ENCODE measurements around the gene CDC25A. TPM values are rescaled to one million over a fixed set of nuclear protein-coding genes. Genes with fewer than 3 reads are reported as not detected.

CDC25A gene
- total and polyA plus RNA-seq, 9 of the 15 experiments (the other 6 are each of a cell fraction or from before 2014, with no cell fraction given), result 3.4 to 61.3 (median 51.8) TPM

DNA sequence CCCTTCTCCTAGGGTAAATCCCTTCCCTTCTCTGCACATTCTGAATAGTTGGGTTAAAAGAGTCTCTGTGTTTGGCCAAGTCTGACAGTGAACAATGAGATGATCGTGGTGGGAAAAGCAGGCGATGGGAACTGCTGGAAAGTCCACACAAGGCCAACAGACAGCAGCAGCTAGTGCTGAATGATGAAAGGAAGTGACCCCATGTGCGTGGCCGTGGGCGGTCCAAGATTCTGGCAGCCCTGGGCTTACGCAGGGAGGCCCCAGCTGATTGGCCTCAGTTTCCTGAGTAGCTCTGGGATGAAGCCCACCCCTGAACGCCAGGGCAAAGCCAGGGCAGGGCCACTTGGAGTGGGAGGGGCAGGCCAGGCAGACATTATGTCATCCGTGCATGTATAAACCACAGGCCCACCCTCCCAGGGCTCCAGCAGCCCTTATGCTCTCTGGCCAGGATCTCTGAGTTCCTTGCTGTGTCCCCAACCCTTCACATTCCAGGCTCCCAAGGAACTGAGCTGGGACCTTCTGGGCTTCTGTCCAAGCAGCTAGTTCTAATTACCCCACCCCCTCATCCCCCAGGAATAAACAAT is 57.8 kb downstream of the CDC25A start:
- ChIA-PET CTCF (ENCODE audit: low intra/inter-chr PET ratio) (no interaction called here), POLR2A (interaction anchor here (0.6 kb wide), 1 partner anchor 293 kb away, joined by 3 read pairs; no protein-coding TSS in a partner anchor)
- Histone ChIP-seq H3K79me2 (ENCODE audit: control insufficient read depth, insufficient read depth, low read length) (no peaks in the 10 kb centered on the region), H2AFZ (ENCODE audit: low read depth, low read length) (peak overlapping the region; percentile 35), H3K4me2 (ENCODE audit: insufficient read depth, low read length) (no peak overlapping the region), H3K27me3 (ENCODE audit: control insufficient read depth in 2 of 2, insufficient read depth in 2 of 2, low read length in 2 of 2) (peaks cover 8 to 28% of the 10 kb centered on the region in 2 experiments), H3K9ac (ENCODE audit: insufficient read depth in 1 of 2, low read depth in 2 of 2, low read length in 2 of 2) (0 out of 4 replicates have a peak overlapping the region, but pooled peaks of 1 of the 2 experiments have one; percentile 21), H3K27ac (ENCODE audit: extremely low read depth, low read depth, low read length) (no peak overlapping the region), H3K9me1 (ENCODE audit: control insufficient read depth, insufficient read depth, low read length) (no peaks in the 10 kb centered on the region), H3K4me1 (replicated peaks in 1 of 2; ENCODE audit: control insufficient read depth in 2 of 2, insufficient read depth in 2 of 2, low read length in 2 of 2) (peaks cover 0 to 3% of the 10 kb centered on the region in 2 experiments; a peak in 2 of 5 replicates), H3K4me3 (no peak overlapping the region), H3K36me3 (ENCODE audit: control insufficient read depth, insufficient read depth, low read length) (no peaks in the 10 kb centered on the region), H3K9me3 (replicated peaks; ENCODE audit: control insufficient read depth, insufficient read depth, low read depth, low read length) (no peaks in the 10 kb centered on the region), H4K20me1 (replicated peaks; ENCODE audit: control insufficient read depth, insufficient read depth, low read length) (no peaks in the 10 kb centered on the region)
- TF ChIP-seq EGR1 (conservative IDR thresholded peaks at IDR 0.05) (peak; percentile 41), TOE1 (IDR thresholded peaks at IDR 0.05; ENCODE audit: borderline replicate concordance) (no peak), TOE1 (CRISPR knock-in tag; IDR thresholded peaks at IDR 0.05; ENCODE audit: borderline replicate concordance, low read depth) (no peak), TAF15 (IDR thresholded peaks at IDR 0.05; ENCODE audit: low read depth, low read length) (no peak), ZNF217 (CRISPR knock-in tag; IDR thresholded peaks at IDR 0.05) (no peak), SPI1 (IDR thresholded peaks at IDR 0.05; ENCODE audit: borderline replicate concordance, low read depth, low read length) (0 out of 2 replicates have a peak, but pooled peaks have one; percentile 14), NR0B1 (IDR thresholded peaks at IDR 0.05; ENCODE audit: partially characterized antibody) (no peak), ZNF586 (CRISPR knock-in tag; conservative IDR thresholded peaks at IDR 0.05) (no peak), FOS (IDR thresholded peaks at IDR 0.05; ENCODE audit: extremely low read depth, insufficient read length) (no peak)
- TF ChIP-seq, protein P1, sequence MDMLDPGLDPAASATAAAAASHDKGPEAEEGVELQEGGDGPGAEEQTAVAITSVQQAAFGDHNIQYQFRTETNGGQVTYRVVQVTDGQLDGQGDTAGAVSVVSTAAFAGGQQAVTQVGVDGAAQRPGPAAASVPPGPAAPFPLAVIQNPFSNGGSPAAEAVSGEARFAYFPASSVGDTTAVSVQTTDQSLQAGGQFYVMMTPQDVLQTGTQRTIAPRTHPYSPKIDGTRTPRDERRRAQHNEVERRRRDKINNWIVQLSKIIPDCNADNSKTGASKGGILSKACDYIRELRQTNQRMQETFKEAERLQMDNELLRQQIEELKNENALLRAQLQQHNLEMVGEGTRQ (CRISPR knock-in tag; IDR thresholded peaks at IDR 0.05), result 0 out of 2 replicates have a peak, but pooled peaks have one; percentile 1
- DNase-seq (ENCODE audit: extremely low read depth in 1 of 4, low spot score in 3 of 4), result peak in 1 of 4 experiments; percentile 32
- intact Hi-C loops (cut with micrococcal nuclease) (no loop called here), in situ Hi-C loops (cut with MboI) (no loop called here)
- BruUV-seq (replicated peaks), result no TSS peak
- 19% methylated on average over 8 of the region's 8 CpGs for WGBS (ENCODE audit: insufficient coverage, low coverage, missing lambda C conversion rate)
- FAIRE-seq, result no peak
- peak; percentile 71 for ATAC-seq
